RKO (cell line): Measurements from ENCODE around the gene CARD11.
A peak's percentile ranks its signal among the peaks of the same experiment; 100 is the strongest.

Experiments used
- DNase-seq: peaks from one replicate; pipeline ENCODE4 v3.0.0-alpha.2; 2016; ENCODE audit warnings: low spot score

Gene CARD11

GRCh38 chr7:3020416-3020815, 23.3 kb downstream of the CARD11 start:
- no peak for DNase-seq

- DNase-seq = no peak
These were observed 23.9 kb downstream of the CARD11 start for GRCh38 chr7:3019801-3020200.

- no peak for DNase-seq
These were observed 29.5 kb downstream of the CARD11 start for GRCh38 chr7:3013975-3014792.

- no peak for DNase-seq
These were observed 32.3 kb downstream of the CARD11 start for GRCh38 chr7:3011211-3011852.

- DNase-seq = no peak
These were observed 33.5 kb downstream of the CARD11 start for GRCh38 chr7:3010161-3010560.

- no peak for DNase-seq
These were observed 34.6 kb downstream of the CARD11 start for GRCh38 chr7:3009086-3009485.

- DNase-seq = no peak
These were observed 35.3 kb downstream of the CARD11 start for GRCh38 chr7:3008386-3008785.

- DNase-seq = no peak
These were observed 36.0 kb downstream of the CARD11 start for GRCh38 chr7:3007696-3008095.

GRCh38 chr7:3005257-3005656, 38.4 kb downstream of the CARD11 start:
- no peak for DNase-seq

- no peak for DNase-seq
These were observed 39.7 kb downstream of the CARD11 start for GRCh38 chr7:3003936-3004335.

- no peak for DNase-seq
These were observed 41.0 kb downstream of the CARD11 start for GRCh38 chr7:3002631-3003030.

- no peak for DNase-seq
These were observed 43.1 kb downstream of the CARD11 start for GRCh38 chr7:3000566-3000965.

GRCh38 chr7:2999078-2999500, 44.6 kb downstream of the CARD11 start:
- DNase-seq = no peak

- DNase-seq = no peak
These were observed 46.7 kb downstream of the CARD11 start for GRCh38 chr7:2997014-2997413.

- DNase-seq = peak; percentile 4
These were observed 47.5 kb downstream of the CARD11 start for GRCh38 chr7:2996141-2996540.

- DNase-seq = no peak
These were observed 49.8 kb downstream of the CARD11 start for GRCh38 chr7:2993868-2994267.

- no peak for DNase-seq
These were observed 50.3 kb downstream of the CARD11 start for GRCh38 chr7:2993396-2993795.

GRCh38 chr7:2990949-2991470, 52.7 kb downstream of the CARD11 start:
- DNase-seq = no peak

- no peak for DNase-seq
These were observed 57.1 kb downstream of the CARD11 start for GRCh38 chr7:2986561-2986960.

- no peak for DNase-seq
These were observed 57.8 kb downstream of the CARD11 start for GRCh38 chr7:2985866-2986265.

- no peak for DNase-seq
These were observed 59.6 kb downstream of the CARD11 start for GRCh38 chr7:2984091-2984490.

GRCh38 chr7:2983586-2983985, 60.1 kb downstream of the CARD11 start:
- no peak for DNase-seq

- DNase-seq = no peak
These were observed 60.8 kb downstream of the CARD11 start for GRCh38 chr7:2982831-2983230.
